GM19099 (cell line): ENCODE data around the gene GBP7.

Experiments used
- POLR2A ChIP-seq: IDR thresholded peaks from 3 replicates; pipeline ENCODE4 v1.6.1; 2011; ENCODE audit warnings: low read depth; ENCODE audit not compliant: insufficient read length; ENCODE audit errors: extremely low read depth

The GBP7 gene

GRCh38 chr1:89172468-89173143, 3.2 kb downstream of the GBP7 start:
- TF ChIP-seq POLR2A = no peak

GRCh38 chr1:89171067-89171438, 4.8 kb downstream of the GBP7 start:
- TF ChIP-seq POLR2A = no peak

- TF ChIP-seq POLR2A = no peak
Observed at GRCh38 chr1:89170170-89171066, 5.4 kb downstream of the GBP7 start.

- no peak for TF ChIP-seq POLR2A
Observed at GRCh38 chr1:89169166-89169565, 6.6 kb downstream of the GBP7 start.

GRCh38 chr1:89167590-89168230, 8.1 kb downstream of the GBP7 start:
- no peak for TF ChIP-seq POLR2A

GRCh38 chr1:89166705-89167104, 9.1 kb downstream of the GBP7 start:
- TF ChIP-seq POLR2A = no peak

GRCh38 chr1:89165811-89166210, 10.0 kb downstream of the GBP7 start:
- TF ChIP-seq POLR2A = no peak

GRCh38 chr1:89151047-89151446, 24.8 kb downstream of the GBP7 start:
- no peak for TF ChIP-seq POLR2A

- TF ChIP-seq POLR2A = no peak
Observed at GRCh38 chr1:89149976-89150375, 25.8 kb downstream of the GBP7 start.

- no peak for TF ChIP-seq POLR2A
Observed at GRCh38 chr1:89149229-89149628, 26.6 kb downstream of the GBP7 start.

GRCh38 chr1:89147678-89148658, 27.8 kb downstream of the GBP7 start:
- no peak for TF ChIP-seq POLR2A

- TF ChIP-seq POLR2A = no peak
Observed at GRCh38 chr1:89146721-89147120, 29.1 kb downstream of the GBP7 start.

GRCh38 chr1:89143484-89143883, 32.3 kb downstream of the GBP7 start:
- TF ChIP-seq POLR2A = no peak

GRCh38 chr1:89142160-89142559, 33.6 kb downstream of the GBP7 start:
- TF ChIP-seq POLR2A = no peak
